Omental fat pad (tissue), 4 donors: ENCODE data around the gene LNPK. TPM values are rescaled to one million over a fixed set of nuclear protein-coding genes. Genes with fewer than 3 reads are reported as not detected.

Experiments used
- ATAC-seq: fragments of 150-250 bp; one replicate; pipeline ENCODE4 v1.9.1; 2016; ENCODE audit warnings: mild to moderate bottlenecking, moderate library complexity; ENCODE audit not compliant: low FRiP score
- DNase-seq: peaks from one replicate; pipeline ENCODE4 v3.0.0-alpha.2; 2019; ENCODE audit warnings: low spot score
- CTCF ChIP-seq, 3 donors: fragments of 450-650 bp; IDR thresholded peaks; one replicate each; pipeline ENCODE4 v1.5.1; 2016 to 2017; ENCODE audit warnings: antibody characterized with exemption in 3 of 3, mild to moderate bottlenecking in 3 of 3, moderate library complexity in 2 of 3
- total RNA-seq, 4 donors: library from RNA; depleted of rRNA; stranded (reverse); fragments of >200 nt; gene quantifications; one replicate each; pipeline ENCODE4 v1.1.0, GENCODE V29; 2016

Gene LNPK
- total RNA-seq, 4 donors from 2014 or later: 13.8 to 37.4 (median 22.2) TPM

DNA sequence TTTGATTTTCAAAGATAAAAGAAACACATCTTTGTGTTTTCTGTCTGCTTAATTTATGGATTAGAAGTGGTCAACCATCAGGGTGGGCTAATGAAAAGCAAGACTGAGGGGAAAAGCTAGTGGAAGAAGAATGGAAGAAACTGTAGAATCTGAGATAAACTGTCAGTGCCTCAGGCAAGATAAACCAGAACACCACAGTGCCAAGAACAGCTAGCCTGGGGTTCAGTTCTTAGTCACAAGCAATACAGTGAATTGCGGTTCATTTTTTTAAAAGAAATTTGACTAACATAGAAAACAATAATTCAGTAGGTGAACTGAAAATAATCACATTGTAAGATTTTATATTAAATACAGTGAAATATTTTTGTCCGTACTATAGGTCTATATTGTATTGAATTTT lies 22.0 kb upstream of the LNPK start:
- no peak for ATAC-seq
- TF ChIP-seq CTCF (IDR thresholded peaks at IDR 0.05): no peak
- DNase-seq: no peak

- ATAC-seq (no peak), DNase-seq (no peak)
- TF ChIP-seq CTCF (IDR thresholded peaks at IDR 0.05): no peak
Observed at GRCh38 chr2:176022048-176022447, 20.0 kb upstream of the LNPK start.

- ATAC-seq (no peak), DNase-seq (no peak)
- no peak for TF ChIP-seq CTCF (IDR thresholded peaks at IDR 0.05)
Observed at GRCh38 chr2:176020400-176020799, 18.3 kb upstream of the LNPK start.

- no peak for DNase-seq
- TF ChIP-seq CTCF (IDR thresholded peaks at IDR 0.05): no peak
- no peak for ATAC-seq
Observed at GRCh38 chr2:176018708-176019107, 16.6 kb upstream of the LNPK start.

DNA sequence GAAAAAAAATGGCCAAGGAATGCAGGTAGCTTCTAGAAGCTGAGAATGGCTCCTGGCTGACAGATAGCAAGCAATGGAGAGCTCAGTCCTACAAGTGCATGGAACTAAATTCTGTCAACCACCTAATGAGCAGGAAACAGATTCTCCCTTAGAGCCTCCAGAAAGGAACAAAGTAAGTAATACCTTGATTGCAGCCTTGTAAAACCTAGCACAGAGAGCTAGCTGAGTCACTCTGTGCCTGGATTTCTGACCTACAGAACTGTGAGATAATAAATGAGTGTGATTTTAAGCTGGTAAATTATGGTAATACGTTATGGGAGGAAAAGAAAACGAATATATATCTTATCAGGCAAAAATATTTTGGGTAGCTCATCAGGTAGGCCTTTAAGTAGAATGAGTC lies 7.4 kb upstream of the LNPK start:
- TF ChIP-seq CTCF (IDR thresholded peaks at IDR 0.05): no peak
- no peak for ATAC-seq

GRCh38 chr2:176004934-176005333 lies 2.9 kb upstream of the LNPK start:
- TF ChIP-seq CTCF (IDR thresholded peaks at IDR 0.05): no peak
- ATAC-seq (no peak), DNase-seq (no peak)

More for the DNA sequence above, 7.4 kb upstream of the LNPK start:
- DNase-seq: no peak

DNA sequence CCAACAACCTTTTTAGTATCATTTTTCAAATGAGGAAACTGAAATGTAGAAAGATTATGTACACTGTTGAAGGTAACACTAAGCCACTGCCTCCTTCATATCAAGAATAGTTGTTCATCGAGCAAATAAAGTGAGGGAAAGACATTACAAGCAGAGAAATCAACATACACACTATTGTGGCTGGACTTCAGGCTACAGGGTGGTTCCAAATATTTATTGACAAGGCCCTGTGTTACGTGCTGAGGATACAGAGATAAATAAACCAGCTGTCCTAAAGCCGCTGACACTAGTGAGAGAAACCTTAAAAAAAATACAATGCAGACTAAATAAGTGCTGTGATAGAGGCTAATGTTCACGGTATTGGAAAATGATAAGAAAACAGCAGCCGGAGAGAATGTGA lies 1.9 kb upstream of the LNPK start:
- DNase-seq (no peak), ATAC-seq (no peak)
- no peak for TF ChIP-seq CTCF (IDR thresholded peaks at IDR 0.05)
